Gastrocnemius medialis (tissue), 4 donors: ENCODE data around the gene ALG8.

Source experiments
- CTCF ChIP-seq, 5 experiments: fragments of 450-650 bp in 3 of 5; fragments of 200-600 bp in 2 of 5; sonication (generic) in 2 of 5; IDR thresholded peaks in 4 of 5; conservative IDR thresholded peaks in 1 of 5; 1 replicate in 4 of 5; 2 replicates in 1 of 5; pipeline ENCODE4 v1.5.1; 2016 to 2019; ENCODE audit warnings: antibody characterized with exemption in 5 of 5, mild to moderate bottlenecking in 3 of 5, moderate library complexity in 3 of 5
- POLR2A ChIP-seq, 2 donors: fragments of 450-650 bp; IDR thresholded peaks; one replicate each; pipeline ENCODE4 v1.6.1; 2017; ENCODE audit warnings: antibody characterized with exemption in 2 of 2, mild to moderate bottlenecking in 2 of 2, moderate library complexity in 2 of 2

DNA sequence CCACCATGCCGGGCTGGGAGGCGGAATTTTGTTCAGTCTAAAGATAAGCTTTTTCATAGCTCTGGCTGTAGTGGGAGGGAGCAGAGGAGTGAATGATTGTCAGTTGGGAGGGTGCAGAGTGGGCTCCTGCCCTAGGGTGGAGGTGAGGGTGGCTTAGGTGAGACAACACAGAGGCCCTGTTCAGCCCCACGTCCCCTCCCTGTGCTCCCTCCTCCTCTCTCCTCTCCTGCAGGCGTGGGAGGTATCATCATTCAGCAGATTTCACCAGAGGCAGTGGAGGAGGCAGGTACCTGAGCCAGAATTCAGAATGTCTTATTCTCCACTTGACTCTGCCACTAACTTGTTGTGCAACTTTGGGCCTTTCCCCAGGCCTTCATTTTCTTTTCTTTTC is 77.5 kb downstream of the ALG8 start:
- TF ChIP-seq CTCF (IDR thresholded peaks at IDR 0.05 in 4 of 5, conservative IDR thresholded peaks at IDR 0.05 in 1 of 5) (no peak), POLR2A (IDR thresholded peaks at IDR 0.05) (no peak)
